Head of caudate nucleus (tissue), 42 donors: ENCODE data around the gene STK31.
"Not testable (repeated sequence)": the region's sequence is repeated elsewhere in the genome, so short reads cannot be mapped to it uniquely, and the experiment has no call there.

Experiments
- DNase-seq, 42 donors: peaks; one replicate each; pipeline versions ENCODE4 v3.0.0 to v3.0.0-alpha.2; 2020 to 2021; ENCODE audit warnings: mixed read lengths in 7 of 42
- intact Hi-C: fragments of 100-400 bp; cut with DNase I; formaldehyde crosslinking; loops from one replicate; pipeline ENCODE4 v1.15.0; 2022

Gene STK31

GRCh38 chr7:23768022-23768421 lies 58.0 kb downstream of the STK31 start:
- intact Hi-C loops, result no loop called here
- DNase-seq, result no peak

- intact Hi-C loops, DNase-seq: not testable (repeated sequence)
Measured at GRCh38 chr7:23779185-23779800, 69.3 kb downstream of the STK31 start.

- no peak for DNase-seq
- intact Hi-C loops, result no loop called here
Measured at GRCh38 chr7:23783115-23783514, 73.1 kb downstream of the STK31 start.

GRCh38 chr7:23787272-23787671 lies 77.3 kb downstream of the STK31 start:
- intact Hi-C loops, result no loop called here
- no peak for DNase-seq

- intact Hi-C loops, result no loop called here
- no peak for DNase-seq
Measured at GRCh38 chr7:23788843-23789242, 78.8 kb downstream of the STK31 start.

GRCh38 chr7:23791721-23792120 lies 81.7 kb downstream of the STK31 start:
- no peak for DNase-seq
- intact Hi-C loops, result no loop called here

- intact Hi-C loops, result no loop called here
- DNase-seq, result no peak
Measured at GRCh38 chr7:23802720-23803397, 92.8 kb downstream of the STK31 start.

GRCh38 chr7:23804707-23805106 lies 94.7 kb downstream of the STK31 start:
- intact Hi-C loops, result no loop called here
- DNase-seq, result no peak

GRCh38 chr7:23808421-23808820 lies 98.4 kb downstream of the STK31 start:
- no peak for DNase-seq
- intact Hi-C loops, result no loop called here

- DNase-seq, result no peak
- intact Hi-C loops, result no loop called here
Measured at GRCh38 chr7:23810099-23810498, 100.1 kb downstream of the STK31 start.

- intact Hi-C loops, result no loop called here
- no peak for DNase-seq
Measured at GRCh38 chr7:23811540-23811939, 101.5 kb downstream of the STK31 start.

GRCh38 chr7:23828125-23828524 lies 118.1 kb downstream of the STK31 start:
- intact Hi-C loops, DNase-seq: not testable (repeated sequence)

GRCh38 chr7:23832733-23833132 lies 122.7 kb downstream of the STK31 start:
- intact Hi-C loops, DNase-seq: not testable (repeated sequence)

GRCh38 chr7:23833405-23833804 lies 123.4 kb downstream of the STK31 start:
- intact Hi-C loops, result no loop called here
- no peak for DNase-seq

GRCh38 chr7:23844837-23845236 lies 134.8 kb downstream of the STK31 start:
- not testable (repeated sequence) for DNase-seq

GRCh38 chr7:23852135-23852534 lies 142.1 kb downstream of the STK31 start:
- DNase-seq, result no peak
- intact Hi-C loops, result no loop called here

More at GRCh38 chr7:23844837-23845236, 134.8 kb downstream of the STK31 start:
- intact Hi-C loops, result not testable (repeated sequence)

- no peak for DNase-seq
- intact Hi-C loops, result no loop called here
Measured at GRCh38 chr7:23852988-23853387, 143.0 kb downstream of the STK31 start.

- intact Hi-C loops, result no loop called here
- DNase-seq, result peak in 4 of 42 donors; percentile 4 to 9 (median 7)
Measured at GRCh38 chr7:23863209-23863787, 153.3 kb downstream of the STK31 start.

- no peak for DNase-seq
- intact Hi-C loops, result no loop called here
Measured at GRCh38 chr7:23864973-23865372, 155.0 kb downstream of the STK31 start.

- intact Hi-C loops, result no loop called here
- no peak for DNase-seq
Measured at GRCh38 chr7:23873306-23873705, 163.3 kb downstream of the STK31 start.

GRCh38 chr7:23876526-23876925 lies 166.5 kb downstream of the STK31 start:
- intact Hi-C loops, DNase-seq: not testable (repeated sequence)
